Esophagus squamous epithelium (tissue), 4 donors: ENCODE results near the gene TMTC1.

ENCODE experiments used
- CTCF ChIP-seq, 6 experiments: fragments of 450-650 bp in 4 of 6; fragments of 200-600 bp in 2 of 6; sonication (generic) in 2 of 6; IDR thresholded peaks; one replicate each; pipeline ENCODE4 v1.5.1; 2016 to 2019; ENCODE audit warnings: antibody characterized with exemption in 6 of 6, mild to moderate bottlenecking in 4 of 6, moderate library complexity in 4 of 6
- POLR2A ChIP-seq, 4 donors: fragments of 450-650 bp; IDR thresholded peaks; one replicate each; pipeline ENCODE4 v1.6.1; 2017; ENCODE audit warnings: antibody characterized with exemption in 4 of 4, mild to moderate bottlenecking in 4 of 4, moderate library complexity in 3 of 4

- TF ChIP-seq CTCF (IDR thresholded peaks at IDR 0.05) (no peak), POLR2A (IDR thresholded peaks at IDR 0.05) (no peak)
Measured at GRCh38 chr12:29565727-29566126, 218.0 kb downstream of the TMTC1 start.
